H9 (cell line): ENCODE data around the gene PFKFB2. TPM values are rescaled to one million over a fixed set of nuclear protein-coding genes. Genes with fewer than 3 reads are reported as not detected.

Experiments used
- DNase-seq: peaks from one replicate; pipeline ENCODE4 v3.0.0-alpha.2; 2017
- H2AFZ ChIP-seq: one replicate; pipeline ENCODE4 v1.6.1; 2013; ENCODE audit warnings: mild to moderate bottlenecking, low read length, control low read depth, moderate library complexity
- H2AK5ac ChIP-seq: 2 replicates; pipeline ENCODE4 v1.6.1; 2013; ENCODE audit warnings: low read length, control low read depth, mixed read lengths; ENCODE audit not compliant: insufficient read length
- H2BK120ac ChIP-seq: one replicate; pipeline ENCODE4 v1.6.1; 2013; ENCODE audit warnings: low read depth, mild to moderate bottlenecking, low read length, control low read depth, inconsistent platforms; ENCODE audit not compliant: poor library complexity, severe bottlenecking
- H2BK12ac ChIP-seq: 2 replicates; pipeline ENCODE4 v1.6.1; 2013; ENCODE audit warnings: low read length, control low read depth, mixed read lengths, low read depth; ENCODE audit not compliant: insufficient read length
- H2BK15ac ChIP-seq: 2 replicates; pipeline ENCODE4 v1.6.1; 2013; ENCODE audit warnings: low read depth, low read length, control low read depth
- H2BK20ac ChIP-seq: one replicate; pipeline ENCODE4 v1.6.1; 2013; ENCODE audit warnings: low read depth, mild to moderate bottlenecking, low read length, control low read depth, inconsistent platforms; ENCODE audit not compliant: poor library complexity, severe bottlenecking
- H2BK5ac ChIP-seq: 2 replicates; pipeline ENCODE4 v1.6.1; 2013; ENCODE audit warnings: low read length, control low read depth, mixed read lengths; ENCODE audit not compliant: insufficient read length
- H3K14ac ChIP-seq: 2 replicates; pipeline ENCODE4 v1.6.1; 2013; ENCODE audit warnings: low read length, control low read depth; ENCODE audit not compliant: insufficient read depth
- H3K18ac ChIP-seq: 2 replicates; pipeline ENCODE4 v1.6.1; 2013; ENCODE audit warnings: low read depth, mild to moderate bottlenecking, mixed read lengths, low read length, control low read depth; ENCODE audit not compliant: insufficient read length
- H3K23ac ChIP-seq: 2 replicates; pipeline ENCODE4 v1.6.1; 2013; ENCODE audit warnings: low read length, control low read depth, mixed read lengths, low read depth; ENCODE audit not compliant: insufficient read length
- H3K23me2 ChIP-seq: 2 replicates; pipeline ENCODE4 v1.6.1; 2013; ENCODE audit warnings: low read depth, mild to moderate bottlenecking, mixed read lengths, low read length, control low read depth; ENCODE audit not compliant: insufficient read length, poor library complexity, severe bottlenecking
- H3K27ac ChIP-seq: 2 replicates; pipeline ENCODE4 v1.5.1; 2013; ENCODE audit warnings: low read length, control low read depth, mixed read lengths, low read depth; ENCODE audit not compliant: insufficient read length
- H3K27me3 ChIP-seq: 2 replicates; pipeline ENCODE4 v1.6.1; 2013; ENCODE audit warnings: low read length, control low read depth, inconsistent platforms; ENCODE audit not compliant: insufficient read depth
- H3K4ac ChIP-seq: 2 replicates; pipeline ENCODE4 v1.6.1; 2013; ENCODE audit warnings: low read depth, mild to moderate bottlenecking, control low read depth, inconsistent platforms, low read length, moderate library complexity
- H3K4me1 ChIP-seq: 2 replicates; pipeline ENCODE4 v1.6.1; 2013; ENCODE audit warnings: low read length, control low read depth, inconsistent platforms; ENCODE audit not compliant: insufficient read depth
- H3K4me2 ChIP-seq: 2 replicates; pipeline ENCODE4 v1.6.1; 2013; ENCODE audit warnings: low read length, control low read depth, mixed read lengths; ENCODE audit not compliant: insufficient read length, insufficient read depth
- H3K56ac ChIP-seq: 2 replicates; pipeline ENCODE4 v1.6.1; 2013; ENCODE audit warnings: low read depth, mild to moderate bottlenecking, mixed read lengths, low read length, control low read depth; ENCODE audit not compliant: insufficient read length
- H3K79me1 ChIP-seq: 2 replicates; pipeline ENCODE4 v1.6.1; 2013; ENCODE audit warnings: low read depth, mild to moderate bottlenecking, moderate library complexity, low read length, control low read depth, inconsistent platforms; ENCODE audit not compliant: insufficient read depth, poor library complexity, severe bottlenecking
- H3K79me2 ChIP-seq: 2 replicates; pipeline ENCODE4 v1.6.1; 2013; ENCODE audit warnings: low read length, control low read depth, inconsistent platforms; ENCODE audit not compliant: insufficient read depth
- H3K9ac ChIP-seq: 2 replicates; pipeline ENCODE4 v1.6.1; 2013; ENCODE audit warnings: low read length, control low read depth, mixed read lengths; ENCODE audit not compliant: insufficient read length; ENCODE audit errors: extremely low read depth
- H3K9me3 ChIP-seq: one replicate; pipeline ENCODE4 v1.6.1; 2013; ENCODE audit warnings: low read depth, low read length, inconsistent platforms; ENCODE audit not compliant: control insufficient read depth
- H3T11ph ChIP-seq: one replicate; pipeline ENCODE4 v1.6.1; 2013; ENCODE audit warnings: mild to moderate bottlenecking, low read length, control low read depth, inconsistent platforms
- H4K20me1 ChIP-seq: one replicate; pipeline ENCODE4 v1.6.1; 2013; ENCODE audit not compliant: control insufficient read depth, insufficient read length, insufficient read depth
- H4K5ac ChIP-seq: 2 replicates; pipeline ENCODE4 v1.6.1; 2013; ENCODE audit warnings: low read depth, mild to moderate bottlenecking, mixed read lengths, low read length, control low read depth; ENCODE audit not compliant: insufficient read length
- H4K8ac ChIP-seq: replicated peaks from 2 replicates; pipeline ENCODE4 v1.6.1; 2013; ENCODE audit warnings: low read length, control low read depth, mixed read lengths, low read depth; ENCODE audit not compliant: insufficient read length
- H4K91ac ChIP-seq: 2 replicates; pipeline ENCODE4 v1.6.1; 2013; ENCODE audit warnings: low read depth, mild to moderate bottlenecking, moderate library complexity, mixed read lengths, low read length, control low read depth; ENCODE audit not compliant: insufficient read length
- H3K27ac Mint-ChIP-seq, 3 experiments: 2 replicates in 2 of 3; 3 replicates in 1 of 3; pipeline ENCODE4 v1.8.0; 2020 to 2021; ENCODE audit warnings: mixed read lengths in 3 of 3, mild to moderate bottlenecking in 1 of 3, moderate library complexity in 1 of 3
- H3K27me3 Mint-ChIP-seq: 2 replicates; pipeline ENCODE4 v1.8.0; 2021; ENCODE audit warnings: low read depth, mild to moderate bottlenecking, moderate library complexity, mixed read lengths
- H3K36me3 Mint-ChIP-seq, 3 experiments: 2 replicates in 2 of 3; 3 replicates in 1 of 3; pipeline ENCODE4 v1.8.0; 2020 to 2021; ENCODE audit warnings: low read depth in 3 of 3, mixed read lengths in 3 of 3; ENCODE audit not compliant: insufficient read depth in 1 of 3
- H3K4me1 Mint-ChIP-seq, 2 experiments: 2 replicates each; pipeline ENCODE4 v1.8.0; 2020; ENCODE audit warnings: mixed read lengths in 2 of 2
- H3K4me3 Mint-ChIP-seq, 2 experiments: 2 replicates in 1 of 2; 3 replicates in 1 of 2; pipeline ENCODE4 v1.8.0; 2020 to 2021; ENCODE audit warnings: mild to moderate bottlenecking in 2 of 2, mixed read lengths in 2 of 2, moderate library complexity in 1 of 2
- H3K9me3 Mint-ChIP-seq, 2 experiments: 2 replicates in 1 of 2; 3 replicates in 1 of 2; pipeline ENCODE4 v1.8.0; 2020; ENCODE audit warnings: mild to moderate bottlenecking in 2 of 2, mixed read lengths in 2 of 2, moderate library complexity in 1 of 2
- WGBS: extraction: QIAGEN DNeasy Blood & Tissue Kit; methylation state at CpG from one replicate; pipeline ENCODE4 v1.1.7; 2013; ENCODE audit warnings: missing lambda C conversion rate, low lambda C conversion rate, mixed read lengths; ENCODE audit not compliant: insufficient read length; ENCODE audit errors: extremely low coverage; 5-methylcytosine and 5-hydroxymethylcytosine counted together
- total RNA-seq: library from RNA; stranded (reverse); gene quantifications from 2 replicates; pipeline ENCODE4 v1.2.1, GENCODE V29; 2021
- TF ChIP-seq, protein P1 (sequence below): fragments of 200-600 bp; sonication (generic); conservative IDR thresholded peaks from 3 replicates; pipeline ENCODE4 v1.8.0; 2021; ENCODE audit warnings: antibody characterized with exemption, mild to moderate bottlenecking

PFKFB2 gene
- total RNA-seq, 1 experiment from 2014 or later, result 14.6 TPM

DNA sequence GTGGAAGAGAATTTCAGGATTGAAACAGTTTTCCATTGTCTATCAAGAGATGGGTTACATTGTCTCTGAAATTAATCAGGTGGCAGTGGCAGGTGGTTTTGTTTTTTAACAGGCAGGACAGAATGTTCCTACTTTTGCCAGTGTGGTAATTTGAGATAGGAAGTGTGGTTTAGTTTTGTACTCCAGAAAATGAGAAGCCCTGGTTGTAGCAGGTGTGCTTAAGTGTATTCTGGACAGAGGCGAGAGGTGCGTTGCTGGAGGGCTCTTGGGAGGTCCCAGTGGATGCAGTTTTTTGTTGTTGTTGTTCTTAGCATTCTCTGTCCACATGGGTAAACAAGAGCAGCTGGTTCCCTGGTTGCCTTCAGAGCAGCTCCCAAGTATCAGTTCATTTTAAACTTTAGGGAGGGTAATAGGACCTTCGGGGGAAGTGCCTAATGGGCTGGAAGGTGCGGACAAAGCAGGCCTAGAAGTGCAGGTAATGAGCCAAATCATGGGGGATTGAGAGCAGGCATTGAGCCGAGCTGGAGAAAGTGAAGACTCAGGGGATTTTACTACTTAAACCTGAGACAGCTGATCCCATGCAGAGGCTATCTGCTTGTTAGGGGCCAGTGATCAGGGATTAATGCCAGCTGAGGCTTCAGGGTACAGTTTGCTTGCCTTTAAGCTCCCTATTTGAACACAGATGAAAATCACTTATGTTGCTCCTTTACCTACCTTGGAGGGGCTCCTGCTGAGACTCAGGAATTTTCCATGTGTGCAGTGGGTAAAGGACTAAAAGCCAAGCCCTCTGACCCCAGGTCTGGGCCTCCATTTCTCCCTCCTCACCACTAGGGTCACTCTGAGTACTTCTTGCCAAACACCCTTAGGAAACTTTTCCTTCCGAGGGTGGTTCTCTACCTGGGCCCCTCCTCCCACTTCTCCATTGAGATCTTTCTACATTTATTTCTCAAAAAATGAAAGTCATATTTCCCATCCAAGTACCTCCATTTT, 6.1 kb downstream of the PFKFB2 start:
- Histone ChIP-seq H2BK20ac (no peak overlapping the region), H3K56ac (no peak overlapping the region), H3K9ac (no peak overlapping the region), H3K79me1 (no peaks in the 10 kb centered on the region), H3K4ac (no peak overlapping the region), H3K18ac (no peak overlapping the region), H4K8ac (no peak overlapping the region), H2AFZ (no peak overlapping the region), H4K20me1 (no peaks in the 10 kb centered on the region), H2BK15ac (no peak overlapping the region), H3K27me3 (no peaks in the 10 kb centered on the region), H3K4me1 (no peaks in the 10 kb centered on the region), H3K23ac (no peak overlapping the region), H3K9me3 (no peaks in the 10 kb centered on the region), H3K27ac (no peak overlapping the region), H4K91ac (no peak overlapping the region), H2AK5ac (no peak overlapping the region), H3K79me2 (no peaks in the 10 kb centered on the region), H3T11ph (no peak overlapping the region), H3K4me2 (no peak overlapping the region), H2BK120ac (no peak overlapping the region), H3K23me2 (no peaks in the 10 kb centered on the region), H2BK12ac (no peak overlapping the region), H3K14ac (no peak overlapping the region), H4K5ac (no peak overlapping the region), H2BK5ac (no peak overlapping the region)
- Mint-ChIP-seq H3K36me3 (peaks cover 5 to 33% (median 15%) of the 10 kb centered on the region in 3 experiments), H3K4me1 (peaks cover 8 to 13% of the 10 kb centered on the region in 2 experiments), H3K4me3 (no peak overlapping the region), H3K27ac (peak overlapping the region in 2 of 3 experiments; percentile 87 to 93; a peak in 5 of 7 replicates), H3K27me3 (no peaks in the 10 kb centered on the region; the same call in 1 of the 2 replicates), H3K9me3 (no peaks in the 10 kb centered on the region)
- TF ChIP-seq, protein P1, sequence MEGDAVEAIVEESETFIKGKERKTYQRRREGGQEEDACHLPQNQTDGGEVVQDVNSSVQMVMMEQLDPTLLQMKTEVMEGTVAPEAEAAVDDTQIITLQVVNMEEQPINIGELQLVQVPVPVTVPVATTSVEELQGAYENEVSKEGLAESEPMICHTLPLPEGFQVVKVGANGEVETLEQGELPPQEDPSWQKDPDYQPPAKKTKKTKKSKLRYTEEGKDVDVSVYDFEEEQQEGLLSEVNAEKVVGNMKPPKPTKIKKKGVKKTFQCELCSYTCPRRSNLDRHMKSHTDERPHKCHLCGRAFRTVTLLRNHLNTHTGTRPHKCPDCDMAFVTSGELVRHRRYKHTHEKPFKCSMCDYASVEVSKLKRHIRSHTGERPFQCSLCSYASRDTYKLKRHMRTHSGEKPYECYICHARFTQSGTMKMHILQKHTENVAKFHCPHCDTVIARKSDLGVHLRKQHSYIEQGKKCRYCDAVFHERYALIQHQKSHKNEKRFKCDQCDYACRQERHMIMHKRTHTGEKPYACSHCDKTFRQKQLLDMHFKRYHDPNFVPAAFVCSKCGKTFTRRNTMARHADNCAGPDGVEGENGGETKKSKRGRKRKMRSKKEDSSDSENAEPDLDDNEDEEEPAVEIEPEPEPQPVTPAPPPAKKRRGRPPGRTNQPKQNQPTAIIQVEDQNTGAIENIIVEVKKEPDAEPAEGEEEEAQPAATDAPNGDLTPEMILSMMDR, result peak; percentile 60
- peak; percentile 33 for DNase-seq
- no CpG with 5 or more reads among the region's 6 CpGs for WGBS
